Embryonic facial prominence (tissue), 1 donor: ENCODE results near the gene EIF3F.

Source experiments
- DNase-seq: peaks from one replicate; pipeline ENCODE4 v3.0.0-alpha.2; 2016; ENCODE audit errors: extremely low spot score

Gene EIF3F

DNA sequence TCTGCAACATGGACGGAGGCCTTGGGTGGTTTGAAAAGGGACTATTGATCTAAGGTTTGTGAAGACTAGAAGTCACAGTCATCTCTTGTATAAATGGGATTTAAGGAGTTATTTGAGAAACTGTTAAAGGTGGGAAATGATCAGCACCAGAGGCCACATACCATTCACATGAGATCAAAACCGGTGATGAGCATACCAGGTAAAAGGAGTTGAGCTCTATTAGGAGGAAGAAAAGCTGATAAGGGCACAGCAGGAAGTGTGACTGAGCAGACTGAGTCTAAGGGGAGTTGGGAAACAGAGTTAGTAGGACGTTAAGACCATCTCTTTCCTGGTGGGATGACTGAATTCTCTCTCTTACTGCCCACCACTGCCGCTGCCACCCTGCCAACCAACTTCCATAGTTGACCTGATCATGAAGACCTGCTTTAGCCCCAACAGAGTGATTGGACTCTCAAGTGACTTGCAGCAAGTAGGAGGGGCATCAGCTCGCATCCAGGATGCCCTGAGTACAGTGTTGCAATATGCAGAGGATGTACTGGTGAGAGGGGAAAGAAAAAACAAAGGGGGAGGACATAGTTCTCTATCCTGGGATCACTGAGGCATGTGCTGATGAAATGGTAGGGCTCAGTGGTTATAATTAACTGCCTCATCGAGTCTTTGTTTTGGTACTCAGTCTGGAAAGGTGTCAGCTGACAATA, 7.6 kb downstream of the EIF3F start:
- no peak for DNase-seq

GRCh38 chr11:7999795-8000194, 12.7 kb downstream of the EIF3F start:
- no peak for DNase-seq

- no peak for DNase-seq
Observed at GRCh38 chr11:8000390-8000789, 13.3 kb downstream of the EIF3F start.

DNA sequence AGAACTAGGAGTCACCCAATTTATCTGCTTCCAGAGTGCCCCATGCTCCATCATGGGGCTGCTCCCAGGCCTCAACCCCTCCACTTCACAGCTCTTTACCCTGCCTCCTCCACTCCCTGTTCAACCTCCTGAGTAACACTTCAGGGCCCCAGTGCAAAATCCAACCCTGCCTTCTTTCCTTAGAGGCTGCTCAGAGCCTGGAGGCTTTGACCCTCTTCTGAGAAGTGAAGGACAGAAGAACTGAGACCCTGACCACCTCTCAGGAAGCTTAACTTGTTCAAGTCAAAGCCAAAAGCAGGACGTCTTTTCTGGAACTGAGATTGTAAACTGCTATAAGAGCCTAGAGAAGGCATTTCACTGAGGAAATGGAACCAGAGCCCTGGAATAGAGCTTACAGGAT, 15.5 kb downstream of the EIF3F start:
- no peak for DNase-seq

DNA sequence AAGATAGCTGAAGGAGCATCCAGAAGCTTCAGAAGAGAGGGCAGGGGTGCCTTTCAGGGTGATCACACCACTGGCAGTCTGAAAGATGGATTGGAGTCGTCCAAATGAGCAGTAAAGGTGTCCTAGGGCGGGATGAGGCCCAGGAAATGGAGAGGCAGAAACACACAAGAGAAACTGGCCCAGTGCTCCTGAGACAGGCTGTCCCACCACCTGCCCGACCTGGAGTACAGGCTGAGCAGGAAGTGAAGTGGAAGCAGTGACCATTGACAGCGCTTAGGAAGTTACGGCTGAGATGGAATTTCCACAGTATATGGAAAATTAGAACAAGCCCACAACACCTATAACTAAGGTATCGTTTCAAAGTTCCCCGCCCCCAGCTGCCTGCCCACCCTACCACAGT, 16.1 kb downstream of the EIF3F start:
- DNase-seq = no peak

DNA sequence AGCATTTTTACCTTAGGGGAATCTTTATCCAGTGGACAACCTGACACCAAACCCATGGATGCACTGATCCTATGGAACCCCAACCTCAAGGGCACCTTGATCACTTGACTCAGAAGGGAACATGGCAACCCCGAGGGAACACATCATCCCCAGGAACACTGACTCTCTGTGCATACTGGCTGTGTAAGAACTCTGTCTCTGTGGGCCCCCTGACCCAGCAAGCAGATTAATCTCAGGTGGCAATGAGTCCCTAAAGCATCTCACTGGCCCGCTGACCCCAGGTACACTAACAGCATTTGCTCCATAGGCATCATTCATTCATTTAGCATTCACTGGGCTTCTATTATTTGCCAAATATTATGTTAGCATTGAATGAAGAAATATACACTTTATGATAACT, 16.9 kb downstream of the EIF3F start:
- DNase-seq = no peak

DNA sequence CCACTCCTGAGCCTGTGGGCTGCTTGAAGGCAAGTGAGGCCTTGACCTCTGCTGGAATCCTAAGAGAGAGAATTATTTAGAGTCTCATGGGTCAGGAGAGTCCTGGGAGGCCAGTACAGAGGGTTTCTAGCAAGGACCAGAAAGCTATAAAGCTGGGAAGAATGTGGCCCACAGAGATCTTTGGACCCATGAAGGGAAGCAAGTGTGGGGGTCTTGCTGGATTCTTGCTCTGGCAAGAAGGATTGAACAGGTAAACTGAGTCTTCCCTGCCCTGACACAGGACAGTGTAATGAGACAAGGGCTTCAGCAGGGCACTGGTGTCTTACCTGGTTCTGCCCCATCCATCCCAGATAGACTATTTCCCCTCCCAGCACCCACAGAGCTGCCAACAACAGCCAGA, 18.4 kb downstream of the EIF3F start:
- DNase-seq = no peak

DNA sequence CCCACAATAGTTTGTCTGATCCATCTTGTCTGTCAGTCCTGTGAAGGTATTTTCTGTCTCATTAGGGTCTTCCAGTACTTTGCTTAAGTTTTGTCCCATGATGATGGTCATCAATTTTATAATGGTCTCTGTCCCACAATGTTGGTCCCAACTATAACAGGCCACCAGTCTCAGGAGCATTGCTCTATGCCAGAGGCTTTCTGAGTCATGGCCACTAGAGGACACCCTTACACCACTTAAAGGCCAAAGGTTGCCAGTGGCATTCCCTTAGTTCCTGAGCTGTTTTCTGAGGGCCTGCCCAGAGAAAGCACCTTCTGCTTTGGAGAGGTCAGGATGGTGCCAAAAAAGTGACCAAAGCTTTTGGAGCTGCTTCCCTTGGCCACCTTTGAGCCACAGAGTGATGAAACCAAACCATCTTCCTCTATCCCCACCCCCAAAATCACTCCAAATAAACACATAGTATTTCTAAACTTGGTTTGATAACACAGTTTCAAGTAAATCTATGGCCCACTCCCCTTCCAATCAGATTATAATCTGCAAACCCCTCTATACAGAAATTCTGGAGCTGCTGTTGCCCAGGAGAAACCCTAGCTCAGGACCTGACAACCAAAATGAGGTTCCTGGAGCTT, 19.3 kb downstream of the EIF3F start:
- DNase-seq = no peak

DNA sequence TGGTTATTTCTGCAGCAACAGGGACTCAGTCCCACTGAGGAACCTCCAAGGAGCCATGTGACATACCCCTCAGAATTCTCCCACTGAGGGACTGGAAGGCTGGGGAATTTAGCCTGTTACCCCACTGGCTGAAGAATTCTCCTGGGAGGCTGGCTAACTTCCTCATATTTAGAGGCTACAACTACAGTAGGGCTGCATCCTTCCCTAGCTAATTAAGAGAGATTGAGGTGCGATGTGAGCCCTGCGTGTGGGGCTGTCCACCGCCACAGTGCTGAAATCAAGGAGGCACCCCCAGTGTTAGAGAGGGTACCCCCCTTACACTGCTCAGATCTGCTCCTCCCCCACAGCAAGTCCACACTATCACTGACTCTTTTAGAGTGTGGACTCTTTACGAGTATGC, 21.1 kb downstream of the EIF3F start:
- DNase-seq = no peak

- no peak for DNase-seq
Observed at GRCh38 chr11:8009856-8010255, 22.7 kb downstream of the EIF3F start.

GRCh38 chr11:8011371-8011770, 24.2 kb downstream of the EIF3F start:
- DNase-seq = no peak

DNA sequence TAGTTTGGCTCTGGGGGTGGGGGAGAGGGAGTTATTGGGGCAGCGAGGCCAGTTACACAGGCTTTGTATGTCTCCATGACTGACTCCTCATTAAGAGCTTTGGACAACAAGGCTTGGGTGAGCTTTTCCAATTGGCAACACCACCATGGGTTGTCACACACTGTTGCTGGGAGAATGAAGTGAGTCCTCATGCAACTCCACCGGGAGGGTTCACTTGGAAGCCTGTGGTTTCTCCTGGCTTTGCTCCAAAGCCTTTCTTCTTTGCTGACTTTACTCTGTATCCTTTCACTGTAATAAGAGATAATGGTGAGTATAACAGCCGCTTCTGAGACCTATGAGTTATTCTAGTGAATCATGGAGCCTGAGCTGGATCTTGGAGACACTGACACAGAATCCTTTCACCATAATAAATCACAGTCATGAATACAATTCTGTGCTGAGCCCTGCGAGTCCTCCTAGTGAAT, 24.9 kb downstream of the EIF3F start:
- no peak for DNase-seq

- DNase-seq = no peak
Observed at GRCh38 chr11:8013833-8014232, 26.7 kb downstream of the EIF3F start.

DNA sequence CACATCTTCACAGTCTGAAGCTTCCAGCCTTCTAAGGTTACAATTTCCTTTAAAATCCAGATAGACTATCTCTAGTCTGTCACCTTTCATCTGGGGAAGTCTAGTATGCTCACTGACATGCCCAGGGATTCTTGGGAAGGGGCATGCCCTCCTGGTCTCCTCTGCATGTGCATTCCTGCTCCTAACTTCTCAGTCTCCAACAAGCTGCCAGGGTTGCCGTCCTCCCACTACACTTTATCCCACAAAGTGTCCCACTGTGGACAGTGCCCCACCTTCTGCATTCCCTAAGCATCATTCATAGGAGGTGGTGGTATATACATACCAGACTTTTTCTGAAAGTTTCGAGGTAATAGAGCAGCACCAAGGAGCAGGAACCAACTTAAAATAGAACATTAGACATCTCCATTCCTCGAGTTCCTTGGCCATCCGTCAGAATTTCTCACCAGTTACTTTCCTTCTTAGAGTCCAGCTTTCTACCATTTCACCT, 28.7 kb downstream of the EIF3F start:
- DNase-seq = no peak

GRCh38 chr11:8016440-8016839, 29.3 kb downstream of the EIF3F start:
- no peak for DNase-seq

DNA sequence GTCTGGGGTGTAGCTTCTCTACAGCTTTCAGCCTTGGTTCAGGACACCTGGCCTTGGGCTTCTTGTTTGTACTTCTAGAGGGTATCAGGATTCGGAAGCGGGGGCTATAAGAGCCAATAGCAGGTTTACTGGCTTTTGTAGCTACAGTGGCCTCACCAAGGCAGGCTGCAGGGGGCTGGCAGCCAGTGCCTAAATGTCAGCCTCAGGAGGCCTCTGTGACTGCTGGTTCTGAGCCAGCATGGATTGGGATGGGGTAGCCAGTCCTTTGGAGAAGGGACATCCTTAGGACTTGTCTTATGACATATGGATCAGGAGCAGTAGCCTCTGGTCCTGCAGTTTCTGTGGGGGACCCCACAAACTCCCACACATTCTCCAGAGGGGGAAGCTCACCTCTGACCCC, 29.9 kb downstream of the EIF3F start:
- no peak for DNase-seq

DNA sequence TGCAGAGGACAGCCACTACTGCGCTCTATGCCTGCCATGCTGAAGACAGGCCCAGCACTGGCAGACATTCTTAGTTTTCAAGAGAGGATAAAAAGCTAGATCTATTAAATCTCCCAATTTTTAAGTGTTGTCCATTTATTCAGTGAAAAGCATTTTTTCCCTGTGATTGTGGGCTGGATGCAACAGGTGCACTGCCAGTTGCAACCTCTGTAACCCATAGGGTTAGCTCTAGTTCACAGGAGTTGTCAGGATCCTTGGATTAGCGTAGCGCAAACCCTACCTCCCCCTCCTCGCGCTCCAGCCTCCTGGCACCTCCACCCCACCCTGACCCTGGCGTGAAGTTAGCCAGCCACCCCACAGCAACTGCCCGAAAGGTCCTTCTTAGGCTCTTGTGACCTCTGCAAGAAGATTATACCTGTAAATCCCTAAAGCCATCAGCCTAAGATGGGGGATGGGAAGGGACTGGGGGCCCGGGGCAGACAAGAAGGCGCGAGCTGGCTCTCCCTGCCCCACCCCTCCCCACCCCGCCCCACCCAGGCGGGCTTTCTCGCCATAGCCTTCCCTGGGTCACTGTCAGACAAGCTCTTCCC, 30.9 kb downstream of the EIF3F start:
- DNase-seq = no peak

GRCh38 chr11:8018484-8019313, 31.6 kb downstream of the EIF3F start:
- DNase-seq = peak; percentile 68

- no peak for DNase-seq
Observed at GRCh38 chr11:8019314-8020243, 32.4 kb downstream of the EIF3F start.

DNA sequence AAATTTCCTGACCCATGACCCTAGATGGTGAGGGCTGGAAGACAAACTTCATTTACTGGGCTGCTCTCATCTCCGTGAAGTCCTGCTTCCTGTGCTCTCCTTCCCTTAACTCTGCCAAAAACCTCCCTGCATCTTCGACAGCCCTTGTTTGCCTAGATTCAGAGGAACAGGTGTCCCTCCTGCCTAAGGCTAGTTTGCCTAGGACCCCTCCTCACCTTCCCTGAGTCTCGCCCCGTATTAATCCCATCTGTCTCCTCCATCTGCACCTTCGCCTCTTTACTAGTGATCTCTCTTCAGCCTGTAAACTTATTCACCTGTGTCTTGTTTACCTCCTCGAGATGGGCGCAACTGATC, 33.1 kb downstream of the EIF3F start:
- DNase-seq = no peak

DNA sequence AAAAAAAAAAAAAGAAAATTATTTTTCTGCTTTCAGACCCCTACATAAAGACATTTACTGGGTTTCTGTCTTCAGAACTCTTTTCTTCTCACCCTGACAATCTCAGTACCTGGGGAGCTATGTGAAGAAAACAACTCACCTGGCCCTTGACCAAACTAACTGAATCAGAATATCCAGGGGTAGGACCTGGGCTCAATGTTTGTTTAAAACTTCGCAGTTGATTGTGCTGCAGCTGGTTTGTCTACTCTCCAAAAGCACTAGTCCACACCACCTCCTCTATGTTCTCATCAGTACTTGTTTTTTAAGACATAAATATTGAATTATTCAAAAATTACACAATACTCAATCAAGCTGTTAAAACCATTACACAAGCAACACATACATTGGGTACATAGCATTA, 34.8 kb downstream of the EIF3F start:
- DNase-seq = no peak
